Uterus (tissue), 4 donors: ENCODE results near the gene PAQR5. TPM values are rescaled to one million over a fixed set of nuclear protein-coding genes. Genes with fewer than 3 reads are reported as not detected.

Source experiments
- DNase-seq, 2 donors: peaks; one replicate each; pipeline ENCODE4 v3.0.0-alpha.2; 2019 to 2020
- H3K27ac ChIP-seq, 2 donors: fragments of 200-600 bp; sonication (generic); 1 replicate in 1 of 2; 2 replicates in 1 of 2; pipeline ENCODE4 v1.5.1; 2016 to 2018
- H3K27me3 ChIP-seq, 2 donors: fragments of 200-600 bp; sonication (generic); one replicate each; pipeline ENCODE4 v1.5.1; 2018 to 2019; ENCODE audit warnings: control low read depth in 1 of 2
- H3K36me3 ChIP-seq, 2 donors: fragments of 200-600 bp; sonication (generic); one replicate each; pipeline ENCODE4 v1.5.1; 2019; ENCODE audit warnings: control low read depth in 1 of 2
- H3K4me1 ChIP-seq, 2 donors: fragments of 200-600 bp; sonication (generic); one replicate each; pipeline ENCODE4 v1.5.1; 2018 to 2019; ENCODE audit warnings: control low read depth in 1 of 2
- H3K4me3 ChIP-seq, 2 donors: fragments of 200-600 bp; sonication (generic); 1 replicate in 1 of 2; 2 replicates in 1 of 2; pipeline ENCODE4 v1.5.1; 2018 to 2019; ENCODE audit warnings: mild to moderate bottlenecking in 1 of 2
- H3K9me3 ChIP-seq, 2 donors: fragments of 200-600 bp; sonication (generic); one replicate each; pipeline ENCODE4 v1.5.1; 2019; ENCODE audit warnings: control low read depth in 1 of 2
- CTCF ChIP-seq, 4 experiments: fragments of 200-600 bp in 2 of 4; fragments of 450-650 bp in 2 of 4; sonication (generic) in 2 of 4; IDR thresholded peaks; one replicate each; pipeline ENCODE4 v1.5.1; 2016 to 2019; ENCODE audit warnings: antibody characterized with exemption in 4 of 4, mild to moderate bottlenecking in 2 of 4, moderate library complexity in 1 of 4
- POLR2A ChIP-seq, 2 donors: fragments of 450-650 bp; IDR thresholded peaks; one replicate each; pipeline ENCODE4 v1.6.1; 2016; ENCODE audit warnings: antibody characterized with exemption in 2 of 2, mild to moderate bottlenecking in 1 of 2, moderate library complexity in 1 of 2
- intact Hi-C: fragments of 100-400 bp; cut with DNase I; formaldehyde crosslinking; loops from one replicate; pipeline ENCODE4 v1.15.1; 2023; ENCODE audit warnings: low total_unique reads
- total RNA-seq, 4 donors: library from RNA; depleted of rRNA in 3 of 4; stranded (reverse); fragments of >200 nt in 3 of 4; gene quantifications; one replicate each; pipeline versions ENCODE4 v1.1.0 to v1.2.4, GENCODE V29; 2014 to 2023
- donor health status: DM: yes; HTN: yes; CAD: no.

PAQR5 gene
- total RNA-seq, 4 donors from 2014 or later: 0.28 to 0.61 TPM; not detected in 2

- Histone ChIP-seq H3K27ac (no peak overlapping the region), H3K4me1 (no peaks in the 10 kb centered on the region), H3K36me3 (no peaks in the 10 kb centered on the region), H3K9me3 (no peaks in the 10 kb centered on the region), H3K4me3 (no peak overlapping the region), H3K27me3 (no peaks in the 10 kb centered on the region)
- intact Hi-C loops: no loop called here
- no peak for DNase-seq
- TF ChIP-seq CTCF (IDR thresholded peaks at IDR 0.05) (no peak), POLR2A (IDR thresholded peaks at IDR 0.05) (no peak)
These were observed 25.8 kb upstream of the PAQR5 start for GRCh38 chr15:69272891-69273290.

- H3K9me3 ChIP-seq: no peaks in the 10 kb centered on the region
These were observed 23.5 kb upstream of the PAQR5 start for GRCh38 chr15:69275074-69275670.

GRCh38 chr15:69275933-69276560 is 22.7 kb upstream of the PAQR5 start:
- Histone ChIP-seq H3K9me3 (no peaks in the 10 kb centered on the region), H3K4me1 (no peaks in the 10 kb centered on the region), H3K4me3 (no peak overlapping the region), H3K36me3 (no peaks in the 10 kb centered on the region), H3K27ac (no peak overlapping the region), H3K27me3 (no peaks in the 10 kb centered on the region)
- no peak for TF ChIP-seq CTCF (IDR thresholded peaks at IDR 0.05)
- no peak for DNase-seq
- intact Hi-C loops: no loop called here

More at GRCh38 chr15:69275074-69275670, 23.5 kb upstream of the PAQR5 start:
- no peaks in the 10 kb centered on the region for H3K27me3 ChIP-seq
- no peaks in the 10 kb centered on the region for H3K36me3 ChIP-seq
- H3K4me3 ChIP-seq: no peak overlapping the region
- TF ChIP-seq CTCF (IDR thresholded peaks at IDR 0.05) (no peak), POLR2A (IDR thresholded peaks at IDR 0.05) (no peak)
- DNase-seq: no peak
- no peak overlapping the region for H3K27ac ChIP-seq
- H3K4me1 ChIP-seq: no peaks in the 10 kb centered on the region
- intact Hi-C loops: no loop called here

- no peak for DNase-seq
- H3K9me3 ChIP-seq: no peaks in the 10 kb centered on the region
- H3K4me3 ChIP-seq: no peak overlapping the region
- TF ChIP-seq POLR2A (IDR thresholded peaks at IDR 0.05): no peak
- no peak for TF ChIP-seq CTCF (IDR thresholded peaks at IDR 0.05)
- no peak overlapping the region for H3K27ac ChIP-seq
- no peaks in the 10 kb centered on the region for H3K4me1 ChIP-seq
- no peaks in the 10 kb centered on the region for H3K27me3 ChIP-seq
- intact Hi-C loops: no loop called here
- no peaks in the 10 kb centered on the region for H3K36me3 ChIP-seq
These were observed 21.4 kb upstream of the PAQR5 start for GRCh38 chr15:69277316-69277715.

- Histone ChIP-seq H3K27me3 (no peaks in the 10 kb centered on the region), H3K4me1 (no peaks in the 10 kb centered on the region), H3K4me3 (no peak overlapping the region), H3K36me3 (no peaks in the 10 kb centered on the region), H3K9me3 (no peaks in the 10 kb centered on the region), H3K27ac (no peak overlapping the region)
- intact Hi-C loops: no loop called here
- no peak for DNase-seq
- no peak for TF ChIP-seq POLR2A (IDR thresholded peaks at IDR 0.05)
- no peak for TF ChIP-seq CTCF (IDR thresholded peaks at IDR 0.05)
These were observed 19.1 kb upstream of the PAQR5 start for GRCh38 chr15:69279636-69280035.
